ENCODE measurements around the gene POLR2J. TPM values are rescaled to one million over a fixed set of nuclear protein-coding genes. Genes with fewer than 3 reads are reported as not detected.
"Not testable (repeated sequence)": the region's sequence is repeated elsewhere in the genome, so short reads cannot be mapped to it uniquely, and the experiment has no call there.

POLR2J gene
- total RNA-seq (1 to 10 TPM; 1.2 to 8.1 (median 5.7) TPM), polyA plus RNA-seq (100 to 1,000 TPM; 100 to 152 (median 141) TPM)
- long read RNA-seq, donor 1, transcript POLR2J-201 (4 exons, 932 nt), result major isoform, 14 of 19 reads
- long read RNA-seq, donor 1, partial matches to known transcripts, result 5 of 19 reads
- long read RNA-seq, donor 1, other reads (novel, unspliced or antisense), result 0 of 19 reads
- long read RNA-seq, donor 2, transcript POLR2J-201 (4 exons, 932 nt), result major isoform, 33 of 33 reads
- long read RNA-seq, donor 2, partial matches to known transcripts, result 0 of 33 reads
- long read RNA-seq, donor 2, other reads (novel, unspliced or antisense), result 0 of 33 reads
- long read RNA-seq, donor 3, transcript POLR2J-201 (4 exons, 932 nt), result major isoform, 16 of 16 reads
- long read RNA-seq, donor 3, partial matches to known transcripts, result 0 of 16 reads
- long read RNA-seq, donor 3, other reads (novel, unspliced or antisense), result 0 of 16 reads
- long read RNA-seq, donor 4, partial matches to known transcripts, result 0 of 4 reads
- long read RNA-seq, donor 4, other reads (novel, unspliced or antisense), result 0 of 4 reads
- long read RNA-seq, donor 5, transcript POLR2J-201 (4 exons, 932 nt), result major isoform, 35 of 35 reads
- long read RNA-seq, donor 5, partial matches to known transcripts, result 0 of 35 reads
- long read RNA-seq, donor 5, other reads (novel, unspliced or antisense), result 0 of 35 reads
- long read RNA-seq, donor 6, transcript POLR2J-201 (4 exons, 932 nt), result major isoform, 65 of 80 reads
- long read RNA-seq, donor 6, partial matches to known transcripts, result 15 of 80 reads
- long read RNA-seq, donor 6, other reads (novel, unspliced or antisense), result 0 of 80 reads
- long read RNA-seq, donor 7, transcript POLR2J-201 (4 exons, 932 nt), result major isoform, 56 of 61 reads
- long read RNA-seq, donor 7, partial matches to known transcripts, result 5 of 61 reads
- long read RNA-seq, donor 7, other reads (novel, unspliced or antisense), result 0 of 61 reads
- long read RNA-seq, donor 8, transcript POLR2J-201 (4 exons, 932 nt), result major isoform, 53 of 53 reads
- long read RNA-seq, donor 8, partial matches to known transcripts, result 0 of 53 reads
- long read RNA-seq, donor 8, other reads (novel, unspliced or antisense), result 0 of 53 reads
- long read RNA-seq, donor 9, transcript POLR2J-201 (4 exons, 932 nt), result major isoform, 58 of 64 reads
- long read RNA-seq, donor 9, partial matches to known transcripts, result 6 of 64 reads
- long read RNA-seq, donor 9, other reads (novel, unspliced or antisense), result 0 of 64 reads
- long read RNA-seq, donor 10, transcript POLR2J-201 (4 exons, 932 nt), result major isoform, 15 of 15 reads
- long read RNA-seq, donor 10, partial matches to known transcripts, result 0 of 15 reads
- long read RNA-seq, donor 10, other reads (novel, unspliced or antisense), result 0 of 15 reads

GRCh38 chr7:102478314-102479208 is at the start of gene POLR2J:
POLR2J (minus strand) TSS chr7:102478922; CDS start chr7:102478860, 62 bp downstream.
- H3K27me3 ChIP-seq; intact Hi-C loops (cut with DNase I; ENCODE audit: low total_unique reads); H3K9me3 ChIP-seq; H3K4me1 ChIP-seq: not testable (repeated sequence)
- peak within 1 kb of the TSS; percentile 46 to 55 (median 54) for H3K4me3 ChIP-seq
- H3K27ac ChIP-seq, result peak within 1 kb of the TSS in 2 of 5 donors; percentile 75 to 82
- DNase-seq, result peak; percentile 89 to 93
- TF ChIP-seq POLR2AphosphoS5 (IDR thresholded peaks at IDR 0.05) (peak in 2 of 3 donors; percentile 6 to 51), CTCF (IDR thresholded peaks at IDR 0.05) (peak in 3 of 7 experiments; percentile 30 to 60 (median 56))
- 0 to 1% (median 0%) methylated on average over 16 to 49 of the region's 72 CpGs for WGBS, 5 donors
- H3K36me3 ChIP-seq, result peaks cover 2 to 18% (median 14%) of the 10 kb centered on the region in 4 donors

GRCh38 chr7:102527822-102528793 is 49.4 kb upstream of the POLR2J start:
- H3K27ac ChIP-seq; H3K4me1 ChIP-seq; intact Hi-C loops (cut with DNase I; ENCODE audit: low total_unique reads); DNase-seq; H3K4me3 ChIP-seq; H3K9me3 ChIP-seq; H3K27me3 ChIP-seq; H3K36me3 ChIP-seq: not testable (repeated sequence)
- WGBS, 5 donors, result 93 to 100% (median 100%) methylated on average over 1 to 3 of the region's 13 CpGs; no CpG with 5 or more reads in 1 of the 5 donors

GRCh38 chr7:102527182-102527581 is 48.5 kb upstream of the POLR2J start:
- H3K9me3 ChIP-seq; intact Hi-C loops (cut with DNase I; ENCODE audit: low total_unique reads); H3K4me3 ChIP-seq; H3K36me3 ChIP-seq; H3K27ac ChIP-seq; H3K27me3 ChIP-seq; DNase-seq; H3K4me1 ChIP-seq: not testable (repeated sequence)
- WGBS, 5 donors, result 82 to 86% (median 82%) methylated on average over 1 of the region's 8 CpGs; no CpG with 5 or more reads in 2 of the 5 donors

GRCh38 chr7:102524803-102525202 is 46.1 kb upstream of the POLR2J start:
- H3K4me1 ChIP-seq; H3K4me3 ChIP-seq; intact Hi-C loops (cut with DNase I; ENCODE audit: low total_unique reads); H3K9me3 ChIP-seq; H3K27me3 ChIP-seq; H3K27ac ChIP-seq; DNase-seq; H3K36me3 ChIP-seq: not testable (repeated sequence)
- 42 to 71% (median 43%) methylated on average over 1 of the region's 2 CpGs; no CpG with 5 or more reads in 2 of the 5 donors for WGBS, 5 donors

GRCh38 chr7:102520797-102521196 is 42.1 kb upstream of the POLR2J start:
- H3K4me3 ChIP-seq; H3K9me3 ChIP-seq; H3K27ac ChIP-seq; H3K4me1 ChIP-seq; intact Hi-C loops (cut with DNase I; ENCODE audit: low total_unique reads); DNase-seq; H3K36me3 ChIP-seq; H3K27me3 ChIP-seq: not testable (repeated sequence)
- WGBS, 5 donors, result 81 to 86% (median 83%) methylated on average over 4 of the region's 5 CpGs; no CpG with 5 or more reads in 2 of the 5 donors

- H3K36me3 ChIP-seq; H3K9me3 ChIP-seq; H3K4me1 ChIP-seq; intact Hi-C loops (cut with DNase I; ENCODE audit: low total_unique reads); H3K27me3 ChIP-seq; H3K27ac ChIP-seq: not testable (repeated sequence)
- WGBS, 5 donors, result 0 to 2% methylated on average over 5 to 12 of the region's 61 CpGs; no CpG with 5 or more reads in 3 of the 5 donors
- DNase-seq, result peak; percentile 18 to 36
- H3K4me3 ChIP-seq, result peak within 1 kb of the TSS in 2 of 4 donors; percentile 23 to 29
Measured at GRCh38 chr7:102517550-102518147, 38.9 kb upstream of the POLR2J start, which contains the start of gene RASA4B. RASA4B (minus strand) TSS chr7:102517777; CDS start chr7:102517710, 67 bp downstream.

- H3K4me3 ChIP-seq; H3K27ac ChIP-seq; H3K4me1 ChIP-seq; H3K9me3 ChIP-seq; intact Hi-C loops (cut with DNase I; ENCODE audit: low total_unique reads); H3K27me3 ChIP-seq; H3K36me3 ChIP-seq; DNase-seq: not testable (repeated sequence)
- no CpG with 5 or more reads among the region's 10 CpGs for WGBS, 5 donors
Measured at GRCh38 chr7:102516951-102517350, 38.2 kb upstream of the POLR2J start.

- intact Hi-C loops (cut with DNase I; ENCODE audit: low total_unique reads); H3K9me3 ChIP-seq; H3K27me3 ChIP-seq; DNase-seq; H3K36me3 ChIP-seq; H3K27ac ChIP-seq; H3K4me3 ChIP-seq; H3K4me1 ChIP-seq: not testable (repeated sequence)
- no CpG with 5 or more reads among the region's 3 CpGs for WGBS, 5 donors
Measured at GRCh38 chr7:102515889-102516288, 37.2 kb upstream of the POLR2J start.
